ENCODE measurements around the gene TEPSIN. TPM values are rescaled to one million over a fixed set of nuclear protein-coding genes. Genes with fewer than 3 reads are reported as not detected.

TEPSIN gene
- total RNA-seq, 2 experiments from 2014 or later, result 53.6 to 56.3 TPM

GRCh38 chr17:81196505-81197408 is 42.1 kb downstream of the TEPSIN start:
- CTCF ChIA-PET, result no interaction called here
- Mint-ChIP-seq H3K27ac (no peak overlapping the region), H3K4me3 (no peak overlapping the region), H3K9me3 (ENCODE audit: low read depth) (no peaks in the 10 kb centered on the region), H3K27me3 (no peaks in the 10 kb centered on the region), H3K36me3 (no peaks in the 10 kb centered on the region), H3K4me1 (no peaks in the 10 kb centered on the region)
- DNase-seq, result no peak
- no peak for ATAC-seq

GRCh38 chr17:81195941-81196495 is 42.8 kb downstream of the TEPSIN start:
- no peak for ATAC-seq
- Mint-ChIP-seq H3K27ac (no peak overlapping the region), H3K36me3 (no peaks in the 10 kb centered on the region), H3K9me3 (ENCODE audit: low read depth) (no peaks in the 10 kb centered on the region), H3K4me1 (no peaks in the 10 kb centered on the region), H3K27me3 (no peaks in the 10 kb centered on the region), H3K4me3 (no peak overlapping the region)
- CTCF ChIA-PET, result no interaction called here
- no peak for DNase-seq

- CTCF ChIA-PET, result no interaction called here
- no peaks in the 10 kb centered on the region for H3K27me3 Mint-ChIP-seq
- H3K36me3 Mint-ChIP-seq, result no peaks in the 10 kb centered on the region
- ATAC-seq (no peak), DNase-seq (no peak)
- H3K27ac Mint-ChIP-seq, result no peak overlapping the region
- no peaks in the 10 kb centered on the region for H3K4me1 Mint-ChIP-seq
- H3K9me3 Mint-ChIP-seq (ENCODE audit: low read depth), result no peaks in the 10 kb centered on the region
- H3K4me3 Mint-ChIP-seq, result no peak overlapping the region
Measured at GRCh38 chr17:81194941-81195901, 43.6 kb downstream of the TEPSIN start.

- no peaks in the 10 kb centered on the region for H3K9me3 Mint-ChIP-seq (ENCODE audit: low read depth)
- H3K27me3 Mint-ChIP-seq, result no peaks in the 10 kb centered on the region
- no peak overlapping the region for H3K4me3 Mint-ChIP-seq
- ATAC-seq (no peak), DNase-seq (no peak)
- CTCF ChIA-PET, result no interaction called here
- no peaks in the 10 kb centered on the region for H3K36me3 Mint-ChIP-seq
- no peaks in the 10 kb centered on the region for H3K4me1 Mint-ChIP-seq
- no peak overlapping the region for H3K27ac Mint-ChIP-seq
Measured at GRCh38 chr17:81194225-81194760, 44.6 kb downstream of the TEPSIN start.

GRCh38 chr17:81193470-81194224 is 45.2 kb downstream of the TEPSIN start:
- H3K4me3 Mint-ChIP-seq, result no peak overlapping the region
- H3K27me3 Mint-ChIP-seq, result no peaks in the 10 kb centered on the region
- CTCF ChIA-PET, result no interaction called here
- ATAC-seq (no peak), DNase-seq (no peak)
- H3K27ac Mint-ChIP-seq, result no peak overlapping the region
- no peaks in the 10 kb centered on the region for H3K4me1 Mint-ChIP-seq
- no peaks in the 10 kb centered on the region for H3K36me3 Mint-ChIP-seq
- H3K9me3 Mint-ChIP-seq (ENCODE audit: low read depth), result no peaks in the 10 kb centered on the region

GRCh38 chr17:81193051-81193410 is 45.8 kb downstream of the TEPSIN start:
- DNase-seq (no peak), ATAC-seq (no peak)
- Mint-ChIP-seq H3K36me3 (no peaks in the 10 kb centered on the region), H3K4me1 (no peaks in the 10 kb centered on the region), H3K27ac (no peak overlapping the region), H3K9me3 (ENCODE audit: low read depth) (no peaks in the 10 kb centered on the region), H3K4me3 (no peak overlapping the region), H3K27me3 (no peaks in the 10 kb centered on the region)
- CTCF ChIA-PET, result no interaction called here

GRCh38 chr17:81192386-81193050 is 46.3 kb downstream of the TEPSIN start:
- no peak overlapping the region for H3K4me3 Mint-ChIP-seq
- no peaks in the 10 kb centered on the region for H3K27me3 Mint-ChIP-seq
- H3K9me3 Mint-ChIP-seq (ENCODE audit: low read depth), result no peaks in the 10 kb centered on the region
- CTCF ChIA-PET, result no interaction called here
- no peak for DNase-seq
- no peaks in the 10 kb centered on the region for H3K4me1 Mint-ChIP-seq
- H3K27ac Mint-ChIP-seq, result no peak overlapping the region
- H3K36me3 Mint-ChIP-seq, result no peaks in the 10 kb centered on the region
- no peak for ATAC-seq

- ATAC-seq (no peak), DNase-seq (no peak)
- CTCF ChIA-PET, result no interaction called here
- Mint-ChIP-seq H3K36me3 (no peaks in the 10 kb centered on the region), H3K4me1 (no peaks in the 10 kb centered on the region), H3K27me3 (no peaks in the 10 kb centered on the region), H3K4me3 (no peak overlapping the region), H3K9me3 (ENCODE audit: low read depth) (no peaks in the 10 kb centered on the region), H3K27ac (no peak overlapping the region)
Measured at GRCh38 chr17:81191646-81192045, 47.2 kb downstream of the TEPSIN start.

GRCh38 chr17:81191116-81191515 is 47.7 kb downstream of the TEPSIN start:
- no peaks in the 10 kb centered on the region for H3K27me3 Mint-ChIP-seq
- ATAC-seq (no peak), DNase-seq (no peak)
- H3K4me1 Mint-ChIP-seq, result no peaks in the 10 kb centered on the region
- CTCF ChIA-PET, result no interaction called here
- H3K27ac Mint-ChIP-seq, result no peak overlapping the region
- no peak overlapping the region for H3K4me3 Mint-ChIP-seq
- H3K36me3 Mint-ChIP-seq, result no peaks in the 10 kb centered on the region
- no peaks in the 10 kb centered on the region for H3K9me3 Mint-ChIP-seq (ENCODE audit: low read depth)

- DNase-seq (no peak), ATAC-seq (no peak)
- H3K4me3 Mint-ChIP-seq, result no peak overlapping the region
- CTCF ChIA-PET, result no interaction called here
- no peaks in the 10 kb centered on the region for H3K4me1 Mint-ChIP-seq
- no peak overlapping the region for H3K27ac Mint-ChIP-seq
- H3K9me3 Mint-ChIP-seq (ENCODE audit: low read depth), result no peaks in the 10 kb centered on the region
- H3K36me3 Mint-ChIP-seq, result no peaks in the 10 kb centered on the region
- no peaks in the 10 kb centered on the region for H3K27me3 Mint-ChIP-seq
Measured at GRCh38 chr17:81190591-81190990, 48.3 kb downstream of the TEPSIN start.

GRCh38 chr17:81189670-81190530 is 49.0 kb downstream of the TEPSIN start:
- Mint-ChIP-seq H3K4me3 (no peak overlapping the region), H3K4me1 (no peaks in the 10 kb centered on the region), H3K9me3 (ENCODE audit: low read depth) (no peaks in the 10 kb centered on the region), H3K27ac (no peak overlapping the region), H3K36me3 (no peaks in the 10 kb centered on the region), H3K27me3 (no peaks in the 10 kb centered on the region)
- DNase-seq, result no peak
- CTCF ChIA-PET, result no interaction called here
- ATAC-seq, result no peak

- Mint-ChIP-seq H3K4me1 (no peaks in the 10 kb centered on the region), H3K27ac (no peak overlapping the region), H3K4me3 (no peak overlapping the region), H3K36me3 (no peaks in the 10 kb centered on the region), H3K9me3 (ENCODE audit: low read depth) (no peaks in the 10 kb centered on the region), H3K27me3 (no peaks in the 10 kb centered on the region)
- DNase-seq (no peak), ATAC-seq (no peak)
- CTCF ChIA-PET, result no interaction called here
Measured at GRCh38 chr17:81189016-81189415, 49.8 kb downstream of the TEPSIN start.
